Colonic mucosa (tissue), 4 donors: ENCODE measurements around the gene C12orf54. TPM values are rescaled to one million over a fixed set of nuclear protein-coding genes. Genes with fewer than 3 reads are reported as not detected.
"Not testable (repeated sequence)": the region's sequence is repeated elsewhere in the genome, so short reads cannot be mapped to it uniquely, and the experiment has no call there.

ENCODE experiments used
- DNase-seq: peaks from one replicate; pipeline ENCODE4 v3.0.0-alpha.2; 2020
- H3K27ac ChIP-seq: fragments of 200-600 bp; one replicate; pipeline ENCODE4 v1.8.0; 2021
- H3K27me3 ChIP-seq: fragments of 200-600 bp; one replicate; pipeline ENCODE4 v1.8.0; 2021
- H3K36me3 ChIP-seq: fragments of 200-600 bp; one replicate; pipeline ENCODE4 v1.8.0; 2021
- H3K4me1 ChIP-seq: fragments of 200-600 bp; one replicate; pipeline ENCODE4 v1.8.0; 2021; ENCODE audit warnings: mild to moderate bottlenecking
- H3K4me3 ChIP-seq: fragments of 200-600 bp; one replicate; pipeline ENCODE4 v1.8.0; 2021
- H3K9ac ChIP-seq, 2 donors: one replicate each; pipeline ENCODE4 v1.7.0; 2013; ENCODE audit warnings: control low read depth in 2 of 2, low read depth in 2 of 2, low read length in 2 of 2
- H3K9me3 ChIP-seq: fragments of 200-600 bp; one replicate; pipeline ENCODE4 v1.8.0; 2021
- intact Hi-C: fragments of 100-400 bp; cut with DNase I; formaldehyde crosslinking; loops from one replicate; pipeline ENCODE4 v1.14.1; 2022
- total RNA-seq, 2 donors: library from RNA; stranded (reverse); fragmentation: NEBNext Ultra II Directional in 1 of 2; extraction: Animal tissue kit (Norgen Biotek cat#: 25700) in 1 of 2; gene quantifications; one replicate each; pipeline ENCODE4 v1.2.1, GENCODE V29; 2021
- TF ChIP-seq, protein P1 (sequence below): fragments of 200-600 bp; IDR thresholded peaks from one replicate; pipeline ENCODE4 v1.8.0; 2022; ENCODE audit warnings: antibody characterized with exemption, mild to moderate bottlenecking
- donor health status: healthy.
- donor health status: DM: no; HTN: no; CAD: no.
- donor health status: DM: no; HTN: no; CAD: no.

C12orf54 gene
- total RNA-seq, 2 donors from 2014 or later, result not detected

DNA sequence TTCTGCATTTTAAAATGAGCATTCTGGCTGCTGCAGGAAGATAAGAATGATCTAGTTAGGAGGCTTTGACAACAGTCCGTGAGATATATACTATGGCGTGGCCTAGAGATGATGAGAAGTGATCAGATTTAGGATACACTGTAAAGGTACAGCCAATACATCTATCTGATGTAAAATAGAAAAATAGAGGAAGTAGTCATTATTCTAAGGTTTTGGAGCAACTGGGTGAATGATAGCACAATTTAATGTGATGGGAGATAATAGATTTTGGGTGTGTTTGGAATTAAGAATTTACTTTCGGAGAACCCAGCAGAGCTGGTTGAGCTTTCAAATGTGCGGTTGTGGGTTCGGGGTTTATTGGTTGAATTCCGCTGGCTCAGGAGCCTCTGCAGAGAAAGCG, 10.0 kb upstream of the C12orf54 start, which contains the start of gene ANP32D:
TSS of gene ANP32D (plus strand) at position 301 of the 400 bp plus-strand sequence. CDS start 106 bp downstream, outside the sequence.
- H3K27me3 ChIP-seq, result no peaks in the 10 kb centered on the region
- H3K27ac ChIP-seq, result no peak within 1 kb of the TSS
- DNase-seq, result no peak
- no peaks in the 10 kb centered on the region for H3K4me1 ChIP-seq
- TF ChIP-seq, protein P1, sequence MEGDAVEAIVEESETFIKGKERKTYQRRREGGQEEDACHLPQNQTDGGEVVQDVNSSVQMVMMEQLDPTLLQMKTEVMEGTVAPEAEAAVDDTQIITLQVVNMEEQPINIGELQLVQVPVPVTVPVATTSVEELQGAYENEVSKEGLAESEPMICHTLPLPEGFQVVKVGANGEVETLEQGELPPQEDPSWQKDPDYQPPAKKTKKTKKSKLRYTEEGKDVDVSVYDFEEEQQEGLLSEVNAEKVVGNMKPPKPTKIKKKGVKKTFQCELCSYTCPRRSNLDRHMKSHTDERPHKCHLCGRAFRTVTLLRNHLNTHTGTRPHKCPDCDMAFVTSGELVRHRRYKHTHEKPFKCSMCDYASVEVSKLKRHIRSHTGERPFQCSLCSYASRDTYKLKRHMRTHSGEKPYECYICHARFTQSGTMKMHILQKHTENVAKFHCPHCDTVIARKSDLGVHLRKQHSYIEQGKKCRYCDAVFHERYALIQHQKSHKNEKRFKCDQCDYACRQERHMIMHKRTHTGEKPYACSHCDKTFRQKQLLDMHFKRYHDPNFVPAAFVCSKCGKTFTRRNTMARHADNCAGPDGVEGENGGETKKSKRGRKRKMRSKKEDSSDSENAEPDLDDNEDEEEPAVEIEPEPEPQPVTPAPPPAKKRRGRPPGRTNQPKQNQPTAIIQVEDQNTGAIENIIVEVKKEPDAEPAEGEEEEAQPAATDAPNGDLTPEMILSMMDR, result no peak
- no peak within 1 kb of the TSS for H3K9ac ChIP-seq
- H3K9me3 ChIP-seq, result no peaks in the 10 kb centered on the region
- no peak within 1 kb of the TSS for H3K4me3 ChIP-seq
- intact Hi-C loops, result no loop called here
- H3K36me3 ChIP-seq, result no peaks in the 10 kb centered on the region

DNA sequence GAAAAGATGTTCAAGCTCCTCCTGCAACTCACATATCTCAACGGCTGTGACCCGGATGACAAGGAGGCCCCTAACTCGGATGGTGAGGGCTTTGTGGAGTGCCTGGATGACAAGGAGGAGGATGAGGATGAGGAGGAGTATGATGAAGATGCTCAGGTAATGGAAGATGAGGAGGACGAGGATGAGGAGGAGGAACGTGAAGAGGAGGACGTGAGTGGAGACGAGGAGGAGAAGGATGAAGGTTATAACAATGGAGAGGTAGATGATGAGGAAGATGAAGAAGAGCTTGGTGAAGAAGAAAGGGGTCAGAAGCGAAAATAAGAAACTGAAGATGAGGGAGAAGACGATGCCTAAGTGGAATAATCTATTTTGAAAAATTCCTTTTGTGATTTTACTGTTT, 9.2 kb upstream of the C12orf54 start:
- H3K27ac ChIP-seq, result no peak overlapping the region
- intact Hi-C loops, result no loop called here
- no peaks in the 10 kb centered on the region for H3K4me1 ChIP-seq
- no peak for DNase-seq
- no peak overlapping the region for H3K9ac ChIP-seq
- H3K27me3 ChIP-seq, result no peaks in the 10 kb centered on the region
- H3K9me3 ChIP-seq, result no peaks in the 10 kb centered on the region
- no peak overlapping the region for H3K4me3 ChIP-seq
- no peaks in the 10 kb centered on the region for H3K36me3 ChIP-seq
- TF ChIP-seq, protein P1, result no peak

DNA sequence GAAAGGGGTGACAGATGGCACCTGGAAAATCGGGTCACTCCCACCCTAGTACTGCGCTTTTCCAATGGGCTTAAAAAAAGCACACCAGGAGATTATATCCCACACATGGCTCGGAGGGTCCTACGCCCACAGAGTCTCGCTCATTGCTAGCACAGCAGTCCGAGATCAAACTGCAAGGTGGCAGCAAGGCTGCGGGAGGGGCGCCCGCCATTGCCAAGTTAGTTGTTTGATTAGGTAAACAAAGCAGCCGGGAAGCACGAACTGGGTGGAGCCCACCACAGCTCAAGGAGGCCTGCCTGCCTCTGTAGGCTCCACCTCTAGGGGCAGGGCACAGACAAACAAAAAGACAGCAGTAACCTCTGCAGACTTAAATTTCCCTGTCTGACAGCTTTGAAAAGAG, 7.8 kb upstream of the C12orf54 start:
- H3K4me3 ChIP-seq, H3K4me1 ChIP-seq, H3K36me3 ChIP-seq, H3K9ac ChIP-seq, intact Hi-C loops, H3K27me3 ChIP-seq, H3K27ac ChIP-seq, H3K9me3 ChIP-seq: not testable (repeated sequence)
- DNase-seq, result peak; percentile 20

DNA sequence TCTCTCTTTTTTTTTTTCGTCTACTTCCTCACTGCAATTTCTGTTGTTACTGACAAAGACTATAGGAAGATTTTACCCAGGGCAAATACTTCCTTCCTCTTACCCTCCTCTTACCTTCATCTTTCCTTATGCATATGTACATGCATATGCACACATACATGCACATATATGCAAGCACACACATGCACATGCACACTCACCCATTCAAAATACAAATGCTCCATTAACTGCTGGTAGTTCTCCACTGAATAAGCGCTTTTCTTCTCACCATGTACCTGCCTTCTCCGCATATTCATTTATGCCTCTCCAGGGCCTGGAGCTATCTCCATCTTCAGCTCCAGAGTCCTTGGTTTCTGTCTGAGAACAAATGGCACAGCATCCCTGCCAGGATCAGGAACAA, 632 bp downstream of the C12orf54 start:
- Histone ChIP-seq H3K4me1 (no peaks in the 10 kb centered on the region), H3K4me3 (no peak overlapping the region), H3K27me3 (no peaks in the 10 kb centered on the region), H3K9me3 (no peaks in the 10 kb centered on the region), H3K36me3 (no peaks in the 10 kb centered on the region), H3K9ac (no peak overlapping the region), H3K27ac (no peak overlapping the region)
- DNase-seq, result no peak
- intact Hi-C loops, result no loop called here
- TF ChIP-seq, protein P1, result no peak

DNA sequence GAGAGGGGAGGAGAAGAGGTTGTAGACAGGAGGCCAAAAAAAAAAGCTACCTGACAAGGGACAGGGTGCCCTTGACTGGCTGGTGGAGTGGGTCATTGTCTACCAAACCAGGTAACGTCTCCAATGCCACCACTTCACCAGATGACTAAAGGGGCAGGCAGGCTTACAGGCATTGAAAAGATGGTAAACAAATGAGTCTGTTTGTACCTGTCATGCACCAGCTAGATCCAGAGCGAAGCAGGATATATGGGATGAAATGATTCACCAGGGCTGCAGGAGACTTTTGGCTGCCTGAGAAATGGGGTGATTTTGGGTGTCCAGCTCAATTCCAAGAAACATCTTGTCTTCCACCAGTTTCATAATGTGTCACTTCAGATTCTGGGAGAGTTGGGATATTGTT, 4.0 kb downstream of the C12orf54 start:
- H3K27ac ChIP-seq, result no peak overlapping the region
- TF ChIP-seq, protein P1, result no peak
- H3K27me3 ChIP-seq, result no peaks in the 10 kb centered on the region
- intact Hi-C loops, result no loop called here
- no peak for DNase-seq
- no peaks in the 10 kb centered on the region for H3K36me3 ChIP-seq
- H3K9me3 ChIP-seq, result no peaks in the 10 kb centered on the region
- no peak overlapping the region for H3K9ac ChIP-seq
- H3K4me1 ChIP-seq, result no peaks in the 10 kb centered on the region
- H3K4me3 ChIP-seq, result no peak overlapping the region

DNA sequence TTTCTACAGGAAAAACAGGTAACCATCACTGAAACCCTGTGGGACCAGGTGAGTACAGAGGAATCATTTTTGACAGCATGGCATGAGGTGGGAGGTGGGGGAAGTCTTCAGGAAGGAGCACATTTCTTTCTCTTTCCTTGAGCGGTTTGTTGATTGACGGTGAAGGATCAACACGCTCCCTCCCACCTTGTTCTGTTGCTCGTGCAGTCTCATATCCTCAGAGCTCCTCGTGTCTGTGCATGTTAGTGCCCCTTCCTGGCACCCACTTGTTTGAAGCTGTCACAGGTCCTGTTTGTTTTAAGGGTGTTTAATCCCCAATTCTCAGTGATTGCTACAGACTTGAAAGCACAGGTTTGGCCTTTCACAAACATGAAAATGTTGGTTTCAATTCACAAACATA, 4.4 kb downstream of the C12orf54 start:
- H3K27ac ChIP-seq, result no peak overlapping the region
- no peak overlapping the region for H3K9ac ChIP-seq
- TF ChIP-seq, protein P1, result no peak

More for the DNA sequence above, 4.4 kb downstream of the C12orf54 start:
- Histone ChIP-seq H3K4me1 (no peaks in the 10 kb centered on the region), H3K27me3 (no peaks in the 10 kb centered on the region), H3K36me3 (no peaks in the 10 kb centered on the region), H3K4me3 (no peak overlapping the region), H3K9me3 (no peaks in the 10 kb centered on the region)
- no peak for DNase-seq
- intact Hi-C loops, result no loop called here
